WTC11 (cell line): ENCODE data around the gene APLF. TPM values are rescaled to one million over a fixed set of nuclear protein-coding genes. Genes with fewer than 3 reads are reported as not detected.

Experiments used
- ATAC-seq: fragments of 200-7000 bp; cut with Tn5 transposase; 2 replicates; pipeline ENCODE4 v1.10.0; 2021; ENCODE audit warnings: mild to moderate bottlenecking, moderate library complexity
- CTCF ChIA-PET: fragments of 300-600 bp; sonication (Branson Sonifier 250); formaldehyde crosslinking; loops from one replicate; lab custom pipeline; 2021; ENCODE audit warnings: antibody characterized with exemption; lab: Charles Lee
- POLR2A ChIA-PET: fragments of 350-600 bp; sonication (Branson Sonifier 250); formaldehyde crosslinking; loops from one replicate; lab custom pipeline; 2021; ENCODE audit warnings: antibody characterized with exemption; lab: Charles Lee
- DNase-seq: peaks from one replicate; pipeline ENCODE4 v3.0.0; 2021; ENCODE audit warnings: low spot score
- H3K27ac Mint-ChIP-seq: 2 replicates; pipeline ENCODE4 v1.8.0; 2021; ENCODE audit warnings: mixed read lengths
- H3K27me3 Mint-ChIP-seq: 2 replicates; pipeline ENCODE4 v1.8.0; 2021; ENCODE audit warnings: low read depth, mild to moderate bottlenecking, moderate library complexity, mixed read lengths
- H3K36me3 Mint-ChIP-seq: 2 replicates; pipeline ENCODE4 v1.8.0; 2021; ENCODE audit warnings: mixed read lengths
- H3K4me1 Mint-ChIP-seq: 2 replicates; pipeline ENCODE4 v1.8.0; 2022; ENCODE audit warnings: mixed read lengths
- H3K4me3 Mint-ChIP-seq: 2 replicates; pipeline ENCODE4 v1.8.0; 2021; ENCODE audit warnings: mild to moderate bottlenecking, moderate library complexity, mixed read lengths
- H3K9me3 Mint-ChIP-seq: 2 replicates; pipeline ENCODE4 v1.8.0; 2021; ENCODE audit warnings: mixed read lengths
- AFF4 ChIP-seq: sonication (generic); formaldehyde crosslinking; IDR thresholded peaks from 2 replicates; pipeline ENCODE4 v1.8.1; 2023; ENCODE audit warnings: mild to moderate bottlenecking, missing genetic modification reagents, borderline replicate concordance
- ELF4 ChIP-seq: sonication (generic); formaldehyde crosslinking; IDR thresholded peaks from 2 replicates; pipeline ENCODE4 v1.8.1; 2022; ENCODE audit warnings: low read depth, mild to moderate bottlenecking, moderate library complexity, missing genetic modification reagents
- MXD4 ChIP-seq: fragments of 250-450 bp; sonication (Bioruptor Pico); IDR thresholded peaks from 2 replicates; pipeline ENCODE4 v1.8.0; 2021; ENCODE audit warnings: mild to moderate bottlenecking, moderate library complexity, borderline replicate concordance
- MYBL2 ChIP-seq: sonication (generic); formaldehyde crosslinking; IDR thresholded peaks from 2 replicates; pipeline ENCODE4 v1.8.1; 2023; ENCODE audit warnings: mild to moderate bottlenecking, moderate library complexity, missing genetic modification reagents
- NR3C1 ChIP-seq: sonication (generic); formaldehyde crosslinking; conservative IDR thresholded peaks from 2 replicates; pipeline ENCODE4 v1.8.1; 2023; ENCODE audit warnings: low read depth, mild to moderate bottlenecking, missing genetic modification reagents
- PRDM15 ChIP-seq: sonication (generic); formaldehyde crosslinking; IDR thresholded peaks from 2 replicates; pipeline ENCODE4 v1.8.0; 2022; ENCODE audit warnings: missing genetic modification reagents
- PREB ChIP-seq: sonication (generic); formaldehyde crosslinking; IDR thresholded peaks from 2 replicates; pipeline ENCODE4 v1.8.1; 2022; ENCODE audit warnings: mild to moderate bottlenecking, missing genetic modification reagents, moderate library complexity, borderline replicate concordance
- SMAD3 ChIP-seq: sonication (generic); formaldehyde crosslinking; IDR thresholded peaks from 2 replicates; pipeline ENCODE4 v1.8.0; 2022; ENCODE audit warnings: missing genetic modification reagents, mild to moderate bottlenecking, borderline replicate concordance
- STAT6 ChIP-seq: sonication (generic); formaldehyde crosslinking; conservative IDR thresholded peaks from 2 replicates; pipeline ENCODE4 v1.8.1; 2023; ENCODE audit warnings: mild to moderate bottlenecking, low read depth, missing genetic modification reagents, moderate library complexity
- USF2 ChIP-seq: sonication (generic); formaldehyde crosslinking; IDR thresholded peaks from 2 replicates; pipeline ENCODE4 v1.8.1; 2023; ENCODE audit warnings: mild to moderate bottlenecking, missing genetic modification reagents, moderate library complexity
- ZBTB21 ChIP-seq: sonication (generic); formaldehyde crosslinking; IDR thresholded peaks from 2 replicates; pipeline ENCODE4 v1.8.1; 2023; ENCODE audit warnings: mild to moderate bottlenecking, missing genetic modification reagents, borderline replicate concordance
- ZMAT4 ChIP-seq: fragments of 250-450 bp; sonication (Bioruptor Pico); IDR thresholded peaks from 2 replicates; pipeline ENCODE4 v1.9.0; 2021; ENCODE audit warnings: mild to moderate bottlenecking
- ZNF219 ChIP-seq: sonication (generic); formaldehyde crosslinking; IDR thresholded peaks from 2 replicates; pipeline ENCODE4 v1.8.0; 2023; ENCODE audit warnings: missing genetic modification reagents, mild to moderate bottlenecking, borderline replicate concordance
- ZSCAN18 ChIP-seq: fragments of 250-450 bp; sonication (Bioruptor Pico); IDR thresholded peaks from 2 replicates; pipeline ENCODE4 v2.1.2; 2022; ENCODE audit warnings: mild to moderate bottlenecking, moderate library complexity
- total RNA-seq: library from RNA; stranded (reverse); gene quantifications from 3 replicates; pipeline ENCODE4 v1.2.3, GENCODE V29; 2021

Gene APLF
- total RNA-seq, 1 experiment from 2014 or later, result 2.7 TPM

- TF ChIP-seq ELF4 (CRISPR knock-in tag) (no peak), AFF4 (no peak), SMAD3 (CRISPR knock-in tag) (no peak), PREB (no peak)
Measured at GRCh38 chr2:68537809-68538208, 70.4 kb downstream of the APLF start (continued).

GRCh38 chr2:68544811-68545210 is 77.4 kb downstream of the APLF start:
- DNase-seq, result no peak
- H3K27ac Mint-ChIP-seq, result no peak overlapping the region
- no peaks in the 10 kb centered on the region for H3K4me1 Mint-ChIP-seq
- H3K4me3 Mint-ChIP-seq, result no peak overlapping the region
- ATAC-seq, result no peak
- H3K9me3 Mint-ChIP-seq, result no peaks in the 10 kb centered on the region
- POLR2A ChIA-PET, result no interaction called here
- no peaks in the 10 kb centered on the region for H3K36me3 Mint-ChIP-seq
- H3K27me3 Mint-ChIP-seq, result no peaks in the 10 kb centered on the region
- TF ChIP-seq ZSCAN18 (no peak), MYBL2 (CRISPR knock-in tag) (no peak), ZBTB21 (no peak), MXD4 (CRISPR knock-in tag) (no peak), ZMAT4 (CRISPR knock-in tag) (no peak), STAT6 (CRISPR knock-in tag) (no peak), USF2 (no peak), NR3C1 (CRISPR knock-in tag) (no peak)
- CTCF ChIA-PET, result interaction anchor here (2.9 kb wide), 1 partner anchor 50 kb away, joined by 7 read pairs; no protein-coding TSS in a partner anchor

GRCh38 chr2:68548396-68548795 is 81.0 kb downstream of the APLF start:
- POLR2A ChIA-PET, result no interaction called here
- no peak for TF ChIP-seq PRDM15
- TF ChIP-seq ZNF219, result no peak
- TF ChIP-seq STAT6 (CRISPR knock-in tag), result no peak

More at GRCh38 chr2:68548396-68548795, 81.0 kb downstream of the APLF start:
- DNase-seq (no peak), ATAC-seq (no peak)
- no peaks in the 10 kb centered on the region for H3K9me3 Mint-ChIP-seq
- no peaks in the 10 kb centered on the region for H3K27me3 Mint-ChIP-seq
- no peaks in the 10 kb centered on the region for H3K36me3 Mint-ChIP-seq
- H3K4me1 Mint-ChIP-seq, result peaks cover 8% of the 10 kb centered on the region; the same call in 1 of the 2 replicates
- no peak overlapping the region for H3K4me3 Mint-ChIP-seq
- CTCF ChIA-PET, result interaction anchor here (0.6 kb wide), 1 partner anchor 386 kb away, joined by 3 read pairs; no protein-coding TSS in a partner anchor
- no peak overlapping the region for H3K27ac Mint-ChIP-seq
